Activated CD4-positive, alpha-beta T cell treated with anti-CD3 and anti-CD28 coated beads, Interleukin-2, amount 10 ng/mL, durations not matched to agents 7 days and 5 days (primary cell): ENCODE measurements around the gene ACER3. TPM values are rescaled to one million over a fixed set of nuclear protein-coding genes. Genes with fewer than 3 reads are reported as not detected.
"Not testable (repeated sequence)": the region's sequence is repeated elsewhere in the genome, so short reads cannot be mapped to it uniquely, and the experiment has no call there.

Experiments
- CTCF ChIA-PET: fragments of 350-600 bp; sonication (Branson Sonifier 250); formaldehyde crosslinking; loops from one replicate; lab custom pipeline; 2021; ENCODE audit warnings: antibody characterized with exemption; lab: Charles Lee
- POLR2A ChIA-PET: fragments of 350-600 bp; sonication (Branson Sonifier 250); formaldehyde crosslinking; loops from one replicate; lab custom pipeline; 2021; ENCODE audit warnings: antibody characterized with exemption; lab: Charles Lee
- DNase-seq: peaks from one replicate; pipeline ENCODE4 v3.0.0-alpha.2; 2020
- H3K27ac Mint-ChIP-seq: one replicate; pipeline ENCODE4 v1.8.0; 2021; ENCODE audit warnings: mild to moderate bottlenecking, moderate library complexity, mixed read lengths
- H3K27me3 Mint-ChIP-seq: one replicate; pipeline ENCODE4 v1.8.0; 2021; ENCODE audit warnings: mixed read lengths
- H3K36me3 Mint-ChIP-seq: one replicate; pipeline ENCODE4 v1.8.0; 2021; ENCODE audit warnings: low read depth, mixed read lengths
- H3K4me1 Mint-ChIP-seq: one replicate; pipeline ENCODE4 v1.8.0; 2021; ENCODE audit warnings: mixed read lengths
- H3K4me3 Mint-ChIP-seq: one replicate; pipeline ENCODE4 v1.8.0; 2021; ENCODE audit warnings: mild to moderate bottlenecking, moderate library complexity, mixed read lengths
- H3K9me3 Mint-ChIP-seq: one replicate; pipeline ENCODE4 v1.8.0; 2021; ENCODE audit warnings: mixed read lengths
- total RNA-seq, 2 experiments: library from RNA; stranded (reverse); gene quantifications; one replicate each; pipeline ENCODE4 v1.2.3, GENCODE V29; 2021

Gene ACER3
- total RNA-seq, 2 experiments from 2014 or later: 10.7 to 12.5 TPM

DNA sequence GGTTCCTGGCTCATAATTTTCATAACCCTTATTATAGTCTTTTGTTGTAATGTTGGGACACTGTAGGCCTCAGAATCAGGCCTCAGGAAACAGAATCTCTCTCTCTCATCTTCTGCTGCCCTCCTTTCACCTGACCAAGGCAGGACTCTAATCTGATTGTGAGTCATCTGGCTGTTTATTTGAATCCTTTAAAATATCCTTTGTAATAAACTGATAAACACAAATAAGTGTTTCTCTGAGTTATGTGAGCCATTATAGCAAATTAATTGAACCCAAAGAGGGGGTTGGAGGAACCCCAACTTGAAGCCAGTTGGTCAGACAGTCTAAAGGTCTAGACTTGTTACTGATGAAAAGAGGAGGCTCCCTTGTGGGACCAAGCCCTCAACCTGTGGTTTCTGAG lies 30.6 kb downstream of the ACER3 start:
- no peak overlapping the region for H3K4me3 Mint-ChIP-seq
- ChIA-PET POLR2A (no interaction called here), CTCF (no interaction called here)
- no peaks in the 10 kb centered on the region for H3K4me1 Mint-ChIP-seq
- H3K9me3 Mint-ChIP-seq: no peaks in the 10 kb centered on the region
- DNase-seq: no peak
- H3K27me3 Mint-ChIP-seq: no peaks in the 10 kb centered on the region
- H3K36me3 Mint-ChIP-seq: no peaks in the 10 kb centered on the region
- H3K27ac Mint-ChIP-seq: no peak overlapping the region

DNA sequence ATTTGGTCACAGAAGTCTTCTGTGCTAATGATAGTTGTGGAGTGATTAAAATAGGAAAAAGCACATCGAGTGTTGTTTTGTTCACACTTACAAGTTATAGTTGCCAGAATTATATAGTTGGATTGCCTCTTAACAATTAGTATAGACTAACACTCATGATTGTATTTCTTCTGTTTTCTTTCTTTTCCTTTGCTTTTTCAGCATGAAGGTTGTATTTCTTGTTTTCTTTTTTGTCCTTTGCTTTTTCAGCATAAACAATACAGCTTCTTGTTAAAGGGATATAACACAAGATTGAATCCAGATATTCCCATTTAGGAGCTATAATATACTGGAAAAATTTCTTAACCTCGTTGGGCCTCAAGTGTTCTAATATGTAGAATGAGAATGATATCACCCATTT lies 31.1 kb downstream of the ACER3 start:
- no peak overlapping the region for H3K4me3 Mint-ChIP-seq
- CTCF ChIA-PET: no interaction called here
- no peak for DNase-seq
- H3K4me1 Mint-ChIP-seq: no peaks in the 10 kb centered on the region
- H3K27ac Mint-ChIP-seq: no peak overlapping the region
- no peaks in the 10 kb centered on the region for H3K27me3 Mint-ChIP-seq
- POLR2A ChIA-PET: no interaction called here
- H3K36me3 Mint-ChIP-seq: no peaks in the 10 kb centered on the region
- no peaks in the 10 kb centered on the region for H3K9me3 Mint-ChIP-seq

DNA sequence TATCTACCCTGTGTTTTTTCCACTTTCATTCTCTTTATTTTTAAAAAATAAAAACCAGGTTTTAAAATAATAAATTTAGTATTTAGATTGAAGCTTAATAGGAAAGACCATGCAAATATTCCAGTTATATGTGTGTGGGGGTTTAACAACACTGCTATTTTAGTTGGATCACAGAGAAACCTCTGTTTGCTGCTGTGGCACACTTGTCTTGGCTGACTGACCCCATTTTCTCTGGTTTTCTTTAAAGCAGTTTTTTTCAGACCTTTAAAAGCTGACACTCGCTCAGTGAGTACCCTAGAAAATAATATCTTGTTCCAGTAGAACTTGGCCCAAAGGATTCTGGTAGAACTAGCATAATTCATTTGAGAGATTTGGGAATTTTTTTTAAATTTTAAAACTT lies 31.6 kb downstream of the ACER3 start:
- Mint-ChIP-seq H3K4me3 (no peak overlapping the region), H3K27ac (no peak overlapping the region), H3K36me3 (no peaks in the 10 kb centered on the region), H3K9me3 (no peaks in the 10 kb centered on the region), H3K27me3 (no peaks in the 10 kb centered on the region), H3K4me1 (no peaks in the 10 kb centered on the region)
- DNase-seq: no peak
- POLR2A ChIA-PET: no interaction called here
- CTCF ChIA-PET: interaction anchor here (1.1 kb wide), 1 partner anchor 13 kb away, joined by 3 read pairs; no protein-coding TSS in a partner anchor

DNA sequence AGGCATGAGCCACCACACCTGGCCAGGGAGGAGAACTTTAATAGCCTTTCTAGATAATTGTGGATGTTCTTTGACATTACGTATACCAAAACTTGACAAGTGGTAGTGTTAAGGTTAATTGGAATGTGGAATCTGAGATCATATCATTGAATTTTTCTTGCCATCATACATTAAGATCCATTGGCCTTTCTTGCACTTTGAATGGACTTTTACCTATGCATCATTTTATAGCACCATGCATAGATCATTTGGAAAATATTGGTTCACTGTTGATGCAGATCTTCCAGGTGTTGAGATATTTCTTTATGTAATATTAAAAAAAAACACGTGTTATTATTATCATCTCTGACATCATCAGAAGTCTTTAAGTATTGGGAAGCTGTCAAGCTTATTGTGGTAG lies 36.5 kb downstream of the ACER3 start:
- Mint-ChIP-seq H3K27me3 (no peaks in the 10 kb centered on the region), H3K36me3 (no peaks in the 10 kb centered on the region)
- CTCF ChIA-PET: no interaction called here

DNA sequence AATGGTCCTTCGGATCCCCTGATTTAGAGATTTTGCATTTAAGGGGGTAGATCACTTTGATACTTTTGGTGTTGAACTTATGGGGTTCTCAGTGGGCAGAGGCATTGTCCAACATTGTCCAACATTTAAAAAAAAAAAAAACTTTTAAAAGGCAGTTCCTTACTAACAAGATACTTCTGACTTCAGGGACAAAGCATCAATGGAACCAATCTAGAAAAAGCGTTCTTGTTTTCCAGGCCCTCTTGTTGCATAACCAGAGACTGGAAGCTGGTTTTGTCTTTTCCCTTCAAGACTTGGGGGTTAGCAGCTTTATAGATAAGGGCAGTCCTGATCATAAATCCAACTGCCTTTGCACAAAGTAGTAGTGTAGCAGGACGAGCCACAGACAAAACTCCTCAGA lies 40.4 kb downstream of the ACER3 start:
- ChIA-PET CTCF (no interaction called here), POLR2A (no interaction called here)
- H3K9me3 Mint-ChIP-seq: no peaks in the 10 kb centered on the region
- no peak overlapping the region for H3K27ac Mint-ChIP-seq
- H3K4me1 Mint-ChIP-seq: no peaks in the 10 kb centered on the region
- no peak for DNase-seq
- no peak overlapping the region for H3K4me3 Mint-ChIP-seq
- H3K27me3 Mint-ChIP-seq: no peaks in the 10 kb centered on the region
- no peaks in the 10 kb centered on the region for H3K36me3 Mint-ChIP-seq

More for the DNA sequence above, 36.5 kb downstream of the ACER3 start:
- Mint-ChIP-seq H3K4me3 (no peak overlapping the region), H3K9me3 (no peaks in the 10 kb centered on the region), H3K27ac (no peak overlapping the region), H3K4me1 (no peaks in the 10 kb centered on the region)
- DNase-seq: no peak
- POLR2A ChIA-PET: no interaction called here

DNA sequence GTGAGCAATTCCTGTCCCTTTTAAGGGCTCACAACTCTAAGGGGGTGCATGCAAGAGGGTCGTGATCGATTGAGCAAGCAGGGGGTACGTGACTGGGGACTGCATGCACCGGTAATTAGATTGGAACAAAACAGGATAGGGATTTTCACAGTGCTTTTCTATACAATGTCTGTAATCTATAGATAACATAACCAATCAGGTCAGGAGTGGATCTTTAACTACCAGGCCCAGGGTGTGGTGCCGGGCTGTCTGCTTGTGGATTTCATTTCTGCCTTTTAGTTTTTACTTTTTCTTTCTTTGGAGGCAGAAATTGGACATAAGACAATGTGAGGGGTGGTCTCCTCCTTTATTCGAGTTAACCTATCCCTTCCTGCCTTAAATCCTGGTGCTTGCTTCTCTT lies 40.9 kb downstream of the ACER3 start:
- H3K27me3 Mint-ChIP-seq, H3K36me3 Mint-ChIP-seq, POLR2A ChIA-PET, DNase-seq, H3K4me1 Mint-ChIP-seq, H3K27ac Mint-ChIP-seq, H3K9me3 Mint-ChIP-seq, CTCF ChIA-PET, H3K4me3 Mint-ChIP-seq: not testable (repeated sequence)

DNA sequence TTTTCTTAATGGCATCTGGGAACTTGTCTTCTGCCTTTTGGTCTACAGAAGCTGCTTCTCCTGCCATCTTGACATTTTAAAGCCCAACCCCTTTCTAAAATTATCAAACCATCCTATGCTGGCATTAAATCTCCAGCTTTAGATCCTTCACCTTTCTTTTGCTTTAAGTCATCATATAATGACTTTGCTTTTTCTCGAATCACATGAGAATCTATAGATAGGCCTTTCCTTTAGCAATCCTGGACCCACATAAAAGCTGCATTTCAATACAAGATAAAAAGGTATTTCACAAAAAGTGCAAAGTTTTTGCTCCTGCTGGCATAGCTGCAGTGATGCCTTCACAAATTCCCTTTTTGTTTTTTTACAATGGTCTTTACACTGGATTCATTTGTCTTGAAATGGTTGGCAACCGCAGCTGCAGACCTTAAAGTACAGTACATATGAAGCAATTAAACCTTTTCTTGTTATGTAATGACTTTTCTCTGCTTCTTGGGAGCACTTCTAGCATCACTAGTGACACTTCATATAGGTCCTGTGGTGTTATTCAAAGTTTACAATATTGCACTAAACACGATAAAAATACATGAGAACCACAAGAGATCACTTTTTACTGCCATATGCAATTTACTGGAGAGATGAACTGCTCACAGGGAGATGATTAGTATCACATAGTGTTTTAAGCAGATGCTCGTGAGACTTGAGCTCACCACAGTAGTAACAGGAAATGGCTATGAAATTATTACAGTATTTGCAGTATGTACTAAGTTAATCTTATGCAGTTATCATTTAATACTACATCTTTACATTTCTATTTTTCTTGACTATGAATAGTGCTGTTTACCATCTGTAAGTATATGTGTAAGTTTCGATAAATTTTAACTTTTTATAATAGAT lies 41.6 kb downstream of the ACER3 start:
- ChIA-PET CTCF (no interaction called here), POLR2A (no interaction called here)
- no peaks in the 10 kb centered on the region for H3K4me1 Mint-ChIP-seq
- DNase-seq: no peak
- H3K9me3 Mint-ChIP-seq: peaks cover 6% of the 10 kb centered on the region
- H3K27ac Mint-ChIP-seq: no peak overlapping the region
- peaks cover 5% of the 10 kb centered on the region for H3K36me3 Mint-ChIP-seq
- no peak overlapping the region for H3K4me3 Mint-ChIP-seq
- H3K27me3 Mint-ChIP-seq: no peaks in the 10 kb centered on the region

DNA sequence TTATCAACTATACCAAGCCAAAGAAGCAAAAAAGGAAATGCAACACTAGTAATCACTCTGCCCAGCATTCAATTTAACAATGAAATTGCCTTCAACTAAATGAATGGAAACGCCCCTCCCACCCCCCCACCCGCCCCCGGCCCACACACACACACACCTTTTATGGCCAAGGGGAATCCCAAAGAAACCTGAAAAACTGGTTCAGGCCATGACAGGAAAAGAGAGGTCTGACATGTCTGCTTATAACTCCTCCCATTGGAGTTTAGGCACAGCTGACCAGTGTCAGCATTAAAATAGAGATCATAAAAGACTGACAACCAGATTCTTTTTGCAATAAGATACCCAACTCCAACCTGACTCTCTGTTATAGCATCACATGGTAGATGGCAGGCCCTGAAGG lies 42.6 kb downstream of the ACER3 start:
- Mint-ChIP-seq H3K9me3 (peaks cover 6% of the 10 kb centered on the region), H3K36me3 (peaks cover 6% of the 10 kb centered on the region), H3K4me3 (no peak overlapping the region), H3K27me3 (no peaks in the 10 kb centered on the region), H3K4me1 (no peaks in the 10 kb centered on the region), H3K27ac (no peak overlapping the region)
- ChIA-PET CTCF (no interaction called here), POLR2A (no interaction called here)
- no peak for DNase-seq

DNA sequence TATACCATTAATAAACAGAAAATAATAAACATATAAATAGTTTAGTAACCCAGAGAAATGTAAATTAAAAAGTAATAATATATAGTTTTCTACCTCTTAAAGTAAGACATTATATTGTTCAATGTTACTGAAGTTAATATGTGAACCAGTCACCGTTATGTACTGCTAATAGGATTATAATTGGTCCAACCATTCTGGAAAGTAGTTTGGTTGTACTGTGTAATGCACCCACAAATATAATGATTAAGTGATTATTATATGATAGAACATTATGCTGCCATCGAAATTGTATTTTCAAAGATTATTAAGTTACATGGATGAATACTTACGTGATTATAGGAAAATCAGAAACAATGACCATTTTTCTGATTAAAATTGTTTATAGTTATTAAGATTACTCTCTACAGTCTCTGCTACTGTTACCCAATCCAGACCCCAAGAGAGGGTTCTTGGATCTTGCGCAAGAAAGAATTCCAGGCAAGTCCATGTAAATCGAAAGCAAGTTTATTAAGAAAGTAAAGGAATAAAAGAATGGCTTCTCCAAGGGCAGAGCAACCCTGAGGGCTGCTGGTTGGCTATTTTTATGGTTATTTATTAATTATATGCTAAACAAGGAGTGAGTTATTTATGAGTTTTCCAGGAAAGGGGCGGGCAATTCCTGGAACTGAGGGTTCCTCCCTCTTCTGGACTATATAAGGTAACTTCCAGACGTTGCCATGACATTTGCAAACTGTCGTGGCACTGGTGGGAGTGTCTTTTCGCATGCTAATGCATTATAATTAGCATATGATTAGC lies 50.1 kb downstream of the ACER3 start:
- peaks cover 6% of the 10 kb centered on the region for H3K9me3 Mint-ChIP-seq
- DNase-seq: no peak
- CTCF ChIA-PET: no interaction called here
- peaks cover 7% of the 10 kb centered on the region for H3K36me3 Mint-ChIP-seq
- H3K4me3 Mint-ChIP-seq: no peak overlapping the region
- H3K27me3 Mint-ChIP-seq: no peaks in the 10 kb centered on the region
- H3K27ac Mint-ChIP-seq: no peak overlapping the region
- POLR2A ChIA-PET: no interaction called here
- no peaks in the 10 kb centered on the region for H3K4me1 Mint-ChIP-seq

DNA sequence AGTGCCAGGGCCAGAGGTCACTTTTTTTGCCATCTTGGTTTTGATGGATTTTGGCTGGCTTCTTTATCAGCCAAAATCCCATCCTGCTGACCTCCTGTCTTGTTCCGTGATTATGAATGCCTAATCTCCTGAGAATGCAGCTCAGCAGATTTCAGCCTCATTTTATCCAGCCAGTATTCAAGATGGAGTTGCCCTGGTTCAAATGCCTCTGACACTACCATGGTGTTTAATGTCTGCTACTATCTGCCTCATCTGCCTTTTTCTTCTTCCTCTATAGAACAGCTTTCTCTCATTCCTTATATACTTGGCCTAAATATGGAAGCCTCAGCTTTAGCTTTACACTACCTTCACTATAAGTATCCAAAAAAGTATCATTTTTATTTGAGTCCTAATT lies 50.7 kb downstream of the ACER3 start:
- no peak for DNase-seq
- peaks cover 6% of the 10 kb centered on the region for H3K9me3 Mint-ChIP-seq
- ChIA-PET CTCF (no interaction called here), POLR2A (no interaction called here)
- H3K27ac Mint-ChIP-seq: no peak overlapping the region
- H3K4me1 Mint-ChIP-seq: no peaks in the 10 kb centered on the region
- peaks cover 7% of the 10 kb centered on the region for H3K36me3 Mint-ChIP-seq
- no peaks in the 10 kb centered on the region for H3K27me3 Mint-ChIP-seq
- no peak overlapping the region for H3K4me3 Mint-ChIP-seq

DNA sequence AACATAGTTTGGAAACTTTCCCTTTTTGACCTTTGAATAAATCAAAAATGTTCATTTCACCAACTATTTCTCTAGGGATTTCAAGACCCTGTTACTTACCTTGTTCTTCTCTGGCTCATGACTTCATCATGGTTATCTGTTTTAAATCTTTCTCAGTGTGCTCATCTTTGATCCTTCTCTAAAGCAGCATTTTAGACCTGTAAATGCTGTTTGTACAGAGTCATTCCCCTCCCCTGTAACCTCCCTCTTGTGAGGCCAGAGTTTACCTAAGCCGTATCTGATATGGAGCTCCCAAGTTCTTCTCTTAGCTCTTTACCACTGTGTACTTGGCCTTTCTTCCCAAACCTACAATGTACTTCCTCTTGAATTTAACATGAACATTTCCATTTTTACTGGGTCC lies 56.0 kb downstream of the ACER3 start:
- no peak overlapping the region for H3K27ac Mint-ChIP-seq
- ChIA-PET POLR2A (no interaction called here), CTCF (no interaction called here)
- no peaks in the 10 kb centered on the region for H3K9me3 Mint-ChIP-seq
- DNase-seq: no peak
- H3K36me3 Mint-ChIP-seq: no peaks in the 10 kb centered on the region
- no peaks in the 10 kb centered on the region for H3K27me3 Mint-ChIP-seq
- no peak overlapping the region for H3K4me3 Mint-ChIP-seq
- H3K4me1 Mint-ChIP-seq: peaks cover 9% of the 10 kb centered on the region

DNA sequence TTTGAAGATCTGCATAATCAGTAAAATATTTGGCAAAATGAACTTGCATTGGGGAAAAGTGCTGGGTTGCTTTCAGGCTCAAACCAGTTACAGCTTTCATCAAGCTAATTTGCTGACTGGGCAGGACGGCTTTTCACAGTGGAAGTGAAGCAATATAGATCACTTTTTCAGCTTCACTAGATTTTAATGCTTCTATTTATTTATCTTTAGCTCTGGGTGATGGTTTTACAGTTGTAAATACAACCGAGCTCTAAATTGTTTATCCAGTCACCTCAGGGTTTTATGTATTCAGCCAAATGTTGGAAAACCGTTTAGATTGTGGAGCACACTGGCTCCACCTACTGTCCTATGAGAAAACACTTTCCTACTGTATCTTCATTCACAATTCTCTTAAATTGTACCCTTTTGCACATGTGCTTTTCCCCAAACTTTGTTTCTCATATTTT lies 58.2 kb downstream of the ACER3 start:
- H3K4me3 Mint-ChIP-seq: no peak overlapping the region
- no peak overlapping the region for H3K27ac Mint-ChIP-seq
- no peak for DNase-seq
- H3K36me3 Mint-ChIP-seq: no peaks in the 10 kb centered on the region
- CTCF ChIA-PET: interaction anchor here (0.6 to 2.3 kb wide), 14 partner anchors 11 to 981 kb away, joined by 3 to 8 read pairs (median 3); no protein-coding TSS in a partner anchor
- POLR2A ChIA-PET: no interaction called here
- H3K9me3 Mint-ChIP-seq: no peaks in the 10 kb centered on the region
- H3K4me1 Mint-ChIP-seq: peaks cover 9% of the 10 kb centered on the region
- H3K27me3 Mint-ChIP-seq: no peaks in the 10 kb centered on the region

DNA sequence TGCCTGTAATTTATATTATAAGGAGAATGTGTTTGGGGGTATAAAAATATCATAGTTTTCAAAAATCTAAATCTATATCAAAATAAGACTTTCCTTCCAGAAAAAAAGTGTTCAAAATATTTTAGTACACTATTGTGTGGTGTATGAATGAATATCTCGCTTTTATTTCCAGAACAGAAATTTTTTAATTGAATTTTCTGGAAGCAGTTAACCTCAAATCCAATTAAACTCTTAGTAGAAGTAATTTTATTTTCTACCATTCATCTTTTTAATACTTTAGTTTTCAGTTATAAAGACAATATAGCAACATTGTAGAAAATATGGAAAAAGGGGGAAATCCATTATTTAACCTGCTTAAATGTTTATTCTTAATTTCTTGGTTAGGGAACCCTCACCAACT lies 58.7 kb downstream of the ACER3 start:
- ChIA-PET CTCF (interaction anchor here (0.5 to 2.3 kb wide), 16 partner anchors 12 to 384 kb away, joined by 3 to 9 read pairs (median 5); no protein-coding TSS in a partner anchor), POLR2A (no interaction called here)
- Mint-ChIP-seq H3K27ac (no peak overlapping the region), H3K4me1 (peaks cover 9% of the 10 kb centered on the region), H3K36me3 (no peaks in the 10 kb centered on the region), H3K9me3 (no peaks in the 10 kb centered on the region), H3K27me3 (no peaks in the 10 kb centered on the region), H3K4me3 (no peak overlapping the region)
- DNase-seq: no peak
